H9 (cell line): ENCODE data around the gene EEIG2. TPM values are rescaled to one million over a fixed set of nuclear protein-coding genes. Genes with fewer than 3 reads are reported as not detected.

Experiments
- DNase-seq: peaks from one replicate; pipeline ENCODE4 v3.0.0-alpha.2; 2017
- H2AFZ ChIP-seq: one replicate; pipeline ENCODE4 v1.6.1; 2013; ENCODE audit warnings: mild to moderate bottlenecking, low read length, control low read depth, moderate library complexity
- H2AK5ac ChIP-seq: 2 replicates; pipeline ENCODE4 v1.6.1; 2013; ENCODE audit warnings: low read length, control low read depth, mixed read lengths; ENCODE audit not compliant: insufficient read length
- H2BK120ac ChIP-seq: one replicate; pipeline ENCODE4 v1.6.1; 2013; ENCODE audit warnings: low read depth, mild to moderate bottlenecking, low read length, control low read depth, inconsistent platforms; ENCODE audit not compliant: poor library complexity, severe bottlenecking
- H2BK12ac ChIP-seq: 2 replicates; pipeline ENCODE4 v1.6.1; 2013; ENCODE audit warnings: low read length, control low read depth, mixed read lengths, low read depth; ENCODE audit not compliant: insufficient read length
- H2BK15ac ChIP-seq: 2 replicates; pipeline ENCODE4 v1.6.1; 2013; ENCODE audit warnings: low read depth, low read length, control low read depth
- H2BK20ac ChIP-seq: one replicate; pipeline ENCODE4 v1.6.1; 2013; ENCODE audit warnings: low read depth, mild to moderate bottlenecking, low read length, control low read depth, inconsistent platforms; ENCODE audit not compliant: poor library complexity, severe bottlenecking
- H2BK5ac ChIP-seq: 2 replicates; pipeline ENCODE4 v1.6.1; 2013; ENCODE audit warnings: low read length, control low read depth, mixed read lengths; ENCODE audit not compliant: insufficient read length
- H3K14ac ChIP-seq: 2 replicates; pipeline ENCODE4 v1.6.1; 2013; ENCODE audit warnings: low read length, control low read depth; ENCODE audit not compliant: insufficient read depth
- H3K18ac ChIP-seq: 2 replicates; pipeline ENCODE4 v1.6.1; 2013; ENCODE audit warnings: low read depth, mild to moderate bottlenecking, mixed read lengths, low read length, control low read depth; ENCODE audit not compliant: insufficient read length
- H3K23ac ChIP-seq: 2 replicates; pipeline ENCODE4 v1.6.1; 2013; ENCODE audit warnings: low read length, control low read depth, mixed read lengths, low read depth; ENCODE audit not compliant: insufficient read length
- H3K23me2 ChIP-seq: 2 replicates; pipeline ENCODE4 v1.6.1; 2013; ENCODE audit warnings: low read depth, mild to moderate bottlenecking, mixed read lengths, low read length, control low read depth; ENCODE audit not compliant: insufficient read length, poor library complexity, severe bottlenecking
- H3K27ac ChIP-seq: 2 replicates; pipeline ENCODE4 v1.5.1; 2013; ENCODE audit warnings: low read length, control low read depth, mixed read lengths, low read depth; ENCODE audit not compliant: insufficient read length
- H3K27me3 ChIP-seq: 2 replicates; pipeline ENCODE4 v1.6.1; 2013; ENCODE audit warnings: low read length, control low read depth, inconsistent platforms; ENCODE audit not compliant: insufficient read depth
- H3K4ac ChIP-seq: 2 replicates; pipeline ENCODE4 v1.6.1; 2013; ENCODE audit warnings: low read depth, mild to moderate bottlenecking, control low read depth, inconsistent platforms, low read length, moderate library complexity
- H3K4me1 ChIP-seq: 2 replicates; pipeline ENCODE4 v1.6.1; 2013; ENCODE audit warnings: low read length, control low read depth, inconsistent platforms; ENCODE audit not compliant: insufficient read depth
- H3K4me2 ChIP-seq: 2 replicates; pipeline ENCODE4 v1.6.1; 2013; ENCODE audit warnings: low read length, control low read depth, mixed read lengths; ENCODE audit not compliant: insufficient read length, insufficient read depth
- H3K56ac ChIP-seq: 2 replicates; pipeline ENCODE4 v1.6.1; 2013; ENCODE audit warnings: low read depth, mild to moderate bottlenecking, mixed read lengths, low read length, control low read depth; ENCODE audit not compliant: insufficient read length
- H3K79me1 ChIP-seq: 2 replicates; pipeline ENCODE4 v1.6.1; 2013; ENCODE audit warnings: low read depth, mild to moderate bottlenecking, moderate library complexity, low read length, control low read depth, inconsistent platforms; ENCODE audit not compliant: insufficient read depth, poor library complexity, severe bottlenecking
- H3K79me2 ChIP-seq: 2 replicates; pipeline ENCODE4 v1.6.1; 2013; ENCODE audit warnings: low read length, control low read depth, inconsistent platforms; ENCODE audit not compliant: insufficient read depth
- H3K9ac ChIP-seq: 2 replicates; pipeline ENCODE4 v1.6.1; 2013; ENCODE audit warnings: low read length, control low read depth, mixed read lengths; ENCODE audit not compliant: insufficient read length; ENCODE audit errors: extremely low read depth
- H3K9me3 ChIP-seq: one replicate; pipeline ENCODE4 v1.6.1; 2013; ENCODE audit warnings: low read depth, low read length, inconsistent platforms; ENCODE audit not compliant: control insufficient read depth
- H3T11ph ChIP-seq: one replicate; pipeline ENCODE4 v1.6.1; 2013; ENCODE audit warnings: mild to moderate bottlenecking, low read length, control low read depth, inconsistent platforms
- H4K20me1 ChIP-seq: one replicate; pipeline ENCODE4 v1.6.1; 2013; ENCODE audit not compliant: control insufficient read depth, insufficient read length, insufficient read depth
- H4K5ac ChIP-seq: 2 replicates; pipeline ENCODE4 v1.6.1; 2013; ENCODE audit warnings: low read depth, mild to moderate bottlenecking, mixed read lengths, low read length, control low read depth; ENCODE audit not compliant: insufficient read length
- H4K8ac ChIP-seq: replicated peaks from 2 replicates; pipeline ENCODE4 v1.6.1; 2013; ENCODE audit warnings: low read length, control low read depth, mixed read lengths, low read depth; ENCODE audit not compliant: insufficient read length
- H4K91ac ChIP-seq: 2 replicates; pipeline ENCODE4 v1.6.1; 2013; ENCODE audit warnings: low read depth, mild to moderate bottlenecking, moderate library complexity, mixed read lengths, low read length, control low read depth; ENCODE audit not compliant: insufficient read length
- H3K27ac Mint-ChIP-seq, 3 experiments: 2 replicates in 2 of 3; 3 replicates in 1 of 3; pipeline ENCODE4 v1.8.0; 2020 to 2021; ENCODE audit warnings: mixed read lengths in 3 of 3, mild to moderate bottlenecking in 1 of 3, moderate library complexity in 1 of 3
- H3K27me3 Mint-ChIP-seq: 2 replicates; pipeline ENCODE4 v1.8.0; 2021; ENCODE audit warnings: low read depth, mild to moderate bottlenecking, moderate library complexity, mixed read lengths
- H3K36me3 Mint-ChIP-seq, 3 experiments: 2 replicates in 2 of 3; 3 replicates in 1 of 3; pipeline ENCODE4 v1.8.0; 2020 to 2021; ENCODE audit warnings: low read depth in 3 of 3, mixed read lengths in 3 of 3; ENCODE audit not compliant: insufficient read depth in 1 of 3
- H3K4me1 Mint-ChIP-seq, 2 experiments: 2 replicates each; pipeline ENCODE4 v1.8.0; 2020; ENCODE audit warnings: mixed read lengths in 2 of 2
- H3K4me3 Mint-ChIP-seq, 2 experiments: 2 replicates in 1 of 2; 3 replicates in 1 of 2; pipeline ENCODE4 v1.8.0; 2020 to 2021; ENCODE audit warnings: mild to moderate bottlenecking in 2 of 2, mixed read lengths in 2 of 2, moderate library complexity in 1 of 2
- H3K9me3 Mint-ChIP-seq, 2 experiments: 2 replicates in 1 of 2; 3 replicates in 1 of 2; pipeline ENCODE4 v1.8.0; 2020; ENCODE audit warnings: mild to moderate bottlenecking in 2 of 2, mixed read lengths in 2 of 2, moderate library complexity in 1 of 2
- WGBS: extraction: QIAGEN DNeasy Blood & Tissue Kit; methylation state at CpG from one replicate; pipeline ENCODE4 v1.1.7; 2013; ENCODE audit warnings: missing lambda C conversion rate, low lambda C conversion rate, mixed read lengths; ENCODE audit not compliant: insufficient read length; ENCODE audit errors: extremely low coverage; 5-methylcytosine and 5-hydroxymethylcytosine counted together
- total RNA-seq: library from RNA; stranded (reverse); gene quantifications from 2 replicates; pipeline ENCODE4 v1.2.1, GENCODE V29; 2021
- TF ChIP-seq, protein P1 (sequence below): fragments of 200-600 bp; sonication (generic); conservative IDR thresholded peaks from 3 replicates; pipeline ENCODE4 v1.8.0; 2021; ENCODE audit warnings: antibody characterized with exemption, mild to moderate bottlenecking

EEIG2 gene
- total RNA-seq, 1 experiment from 2014 or later: 17.0 TPM

DNA sequence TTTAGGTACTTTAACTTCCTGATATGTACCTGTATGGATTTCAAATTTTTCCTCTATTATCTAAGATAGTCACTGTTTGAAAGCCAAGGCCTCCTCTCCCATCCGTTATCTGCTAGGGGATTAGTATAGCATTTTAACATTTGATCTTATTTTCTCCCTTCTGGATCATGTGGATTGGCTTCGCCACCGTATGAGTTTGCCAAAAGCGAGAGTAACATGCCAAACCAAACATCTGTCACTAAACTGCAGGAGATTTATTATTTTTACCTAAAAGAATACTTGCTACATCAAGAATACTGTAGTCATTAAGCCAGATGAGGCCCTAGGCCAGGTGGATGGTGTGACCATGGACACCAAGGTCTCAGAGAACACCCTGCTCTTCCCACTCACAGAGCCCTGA is 28.5 kb upstream of the EEIG2 start:
- H2AFZ ChIP-seq: no peak overlapping the region
- H4K91ac ChIP-seq: no peak overlapping the region

More for the DNA sequence above, 28.5 kb upstream of the EEIG2 start:
- Histone ChIP-seq H3T11ph (no peak overlapping the region), H3K56ac (no peak overlapping the region), H3K79me1 (no peaks in the 10 kb centered on the region), H4K8ac (no peak overlapping the region), H4K5ac (no peak overlapping the region), H3K9ac (no peak overlapping the region), H3K18ac (no peak overlapping the region), H3K27me3 (no peaks in the 10 kb centered on the region), H3K23me2 (peaks cover 2% of the 10 kb centered on the region), H2BK15ac (no peak overlapping the region), H3K4ac (no peak overlapping the region), H2BK120ac (no peak overlapping the region), H3K23ac (no peak overlapping the region), H2BK5ac (no peak overlapping the region), H2BK20ac (no peak overlapping the region), H3K79me2 (no peaks in the 10 kb centered on the region), H3K4me2 (no peak overlapping the region), H2BK12ac (no peak overlapping the region), H3K14ac (no peak overlapping the region), H3K9me3 (no peaks in the 10 kb centered on the region), H3K27ac (no peak overlapping the region), H3K4me1 (no peaks in the 10 kb centered on the region), H4K20me1 (no peaks in the 10 kb centered on the region), H2AK5ac (no peak overlapping the region)
- TF ChIP-seq, protein P1, sequence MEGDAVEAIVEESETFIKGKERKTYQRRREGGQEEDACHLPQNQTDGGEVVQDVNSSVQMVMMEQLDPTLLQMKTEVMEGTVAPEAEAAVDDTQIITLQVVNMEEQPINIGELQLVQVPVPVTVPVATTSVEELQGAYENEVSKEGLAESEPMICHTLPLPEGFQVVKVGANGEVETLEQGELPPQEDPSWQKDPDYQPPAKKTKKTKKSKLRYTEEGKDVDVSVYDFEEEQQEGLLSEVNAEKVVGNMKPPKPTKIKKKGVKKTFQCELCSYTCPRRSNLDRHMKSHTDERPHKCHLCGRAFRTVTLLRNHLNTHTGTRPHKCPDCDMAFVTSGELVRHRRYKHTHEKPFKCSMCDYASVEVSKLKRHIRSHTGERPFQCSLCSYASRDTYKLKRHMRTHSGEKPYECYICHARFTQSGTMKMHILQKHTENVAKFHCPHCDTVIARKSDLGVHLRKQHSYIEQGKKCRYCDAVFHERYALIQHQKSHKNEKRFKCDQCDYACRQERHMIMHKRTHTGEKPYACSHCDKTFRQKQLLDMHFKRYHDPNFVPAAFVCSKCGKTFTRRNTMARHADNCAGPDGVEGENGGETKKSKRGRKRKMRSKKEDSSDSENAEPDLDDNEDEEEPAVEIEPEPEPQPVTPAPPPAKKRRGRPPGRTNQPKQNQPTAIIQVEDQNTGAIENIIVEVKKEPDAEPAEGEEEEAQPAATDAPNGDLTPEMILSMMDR: no peak
- peaks cover 14 to 16% of the 10 kb centered on the region in 2 experiments for H3K4me1 Mint-ChIP-seq
- WGBS: no CpG with 5 or more reads among the region's 4 CpGs
- DNase-seq: no peak
- no peaks in the 10 kb centered on the region; the same call in 1 of the 2 replicates for H3K27me3 Mint-ChIP-seq
- H3K9me3 Mint-ChIP-seq: peaks cover 4 to 8% of the 10 kb centered on the region in 2 experiments; a peak in 4 of 5 replicates
- H3K36me3 Mint-ChIP-seq: peaks cover 0 to 4% (median 3%) of the 10 kb centered on the region in 3 experiments; a peak in 4 of 7 replicates
- no peak overlapping the region for H3K27ac Mint-ChIP-seq
- no peak overlapping the region for H3K4me3 Mint-ChIP-seq
